HAP-1 (cell line): Measurements from ENCODE around the gene CELSR3.

Experiments used
- DNase-seq, 2 experiments: peaks; one replicate each; pipeline ENCODE4 v3.0.0-alpha.2; 2016 to 2020; ENCODE audit warnings: low spot score in 2 of 2
- H3K27me3 ChIP-seq: fragments of 250-450 bp; sonication (Bioruptor Pico); 2 replicates; pipeline ENCODE4 v1.5.1; 2020; ENCODE audit warnings: low read depth, mild to moderate bottlenecking, moderate library complexity
- H3K36me3 ChIP-seq: fragments of 250-450 bp; sonication (Bioruptor Pico); replicated peaks from 2 replicates; pipeline ENCODE4 v1.5.1; 2020; ENCODE audit warnings: mild to moderate bottlenecking
- H3K4me1 ChIP-seq: fragments of 250-450 bp; sonication (Bioruptor Pico); 2 replicates; pipeline ENCODE4 v1.5.1; 2020; ENCODE audit warnings: mild to moderate bottlenecking
- H3K4me3 ChIP-seq: fragments of 250-450 bp; sonication (Bioruptor Pico); 2 replicates; pipeline ENCODE4 v1.5.1; 2020; ENCODE audit warnings: mild to moderate bottlenecking, moderate library complexity
- H3K9me3 ChIP-seq: fragments of 250-450 bp; sonication (Bioruptor Pico); 2 replicates; pipeline ENCODE4 v1.5.1; 2020; ENCODE audit warnings: mild to moderate bottlenecking, moderate library complexity
- in situ Hi-C: fragments of 300-500 bp; cut with MboI; formaldehyde crosslinking; loops from 3 replicates; pipeline ENCODE4 v1.14.3; 2020; ENCODE audit warnings: low sequenced_read_pairs, inconsistent platforms, mixed read lengths

Gene CELSR3

DNA sequence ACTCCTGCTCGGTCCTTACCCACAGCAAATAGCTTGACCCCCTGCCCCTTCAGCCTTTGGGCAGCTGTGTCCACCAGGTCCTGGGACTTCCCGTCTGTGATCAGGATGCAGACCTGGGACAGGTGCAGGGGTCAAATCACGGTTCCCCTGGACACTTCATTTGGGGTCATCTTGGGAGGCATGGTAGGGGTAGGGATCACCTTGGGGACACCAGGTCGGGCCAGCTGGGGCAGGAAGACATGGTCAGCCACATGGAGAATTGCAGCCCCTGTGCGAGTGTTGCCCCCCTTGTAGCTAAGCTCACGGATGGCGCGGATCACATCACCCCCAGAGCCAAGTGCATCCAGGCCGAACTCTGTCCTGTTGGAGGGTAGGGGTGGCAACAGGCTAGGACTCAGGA, 69.3 kb downstream of the CELSR3 start:
- Histone ChIP-seq H3K4me3 (no peak overlapping the region), H3K4me1 (no peaks in the 10 kb centered on the region)

DNA sequence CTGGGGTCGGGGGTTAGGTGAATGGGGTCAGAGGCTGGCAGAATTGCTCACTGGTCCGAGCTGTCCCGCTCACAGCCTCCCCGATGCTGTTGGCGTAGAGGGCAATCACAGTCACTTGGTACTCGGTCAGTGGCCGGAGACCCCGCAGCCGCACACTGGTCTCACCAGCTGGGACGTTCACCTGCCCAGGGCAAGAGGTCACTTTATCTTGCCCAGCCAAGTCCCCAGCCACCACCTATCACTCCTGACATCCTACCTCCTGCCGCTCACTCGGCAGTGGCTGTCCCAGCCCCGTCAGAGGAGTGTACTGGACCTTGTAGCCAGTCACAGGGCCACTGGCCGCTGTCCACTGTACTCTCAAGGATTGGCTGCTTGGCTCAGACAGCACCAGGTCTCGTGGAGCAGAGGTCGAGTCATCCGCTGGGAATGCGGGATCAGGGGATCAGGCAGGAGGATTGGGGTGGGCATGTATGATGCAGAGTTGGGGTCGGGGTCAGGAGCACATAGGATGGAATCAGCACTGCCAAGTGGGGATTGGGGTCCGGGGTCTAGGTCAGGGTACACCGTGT, 70.1 kb downstream of the CELSR3 start:
- Histone ChIP-seq H3K4me3 (no peak overlapping the region), H3K27me3 (peaks cover 34% of the 10 kb centered on the region), H3K36me3 (peaks cover under 1% of the 10 kb centered on the region; the same call in 1 of the 2 replicates), H3K9me3 (no peaks in the 10 kb centered on the region), H3K4me1 (no peaks in the 10 kb centered on the region)
- no peak for DNase-seq
- in situ Hi-C loops: no loop called here

More for the DNA sequence above, 69.3 kb downstream of the CELSR3 start:
- Histone ChIP-seq H3K36me3 (peaks cover 8% of the 10 kb centered on the region), H3K27me3 (peaks cover 34% of the 10 kb centered on the region), H3K9me3 (no peaks in the 10 kb centered on the region)
- DNase-seq: no peak
- in situ Hi-C loops: no loop called here

DNA sequence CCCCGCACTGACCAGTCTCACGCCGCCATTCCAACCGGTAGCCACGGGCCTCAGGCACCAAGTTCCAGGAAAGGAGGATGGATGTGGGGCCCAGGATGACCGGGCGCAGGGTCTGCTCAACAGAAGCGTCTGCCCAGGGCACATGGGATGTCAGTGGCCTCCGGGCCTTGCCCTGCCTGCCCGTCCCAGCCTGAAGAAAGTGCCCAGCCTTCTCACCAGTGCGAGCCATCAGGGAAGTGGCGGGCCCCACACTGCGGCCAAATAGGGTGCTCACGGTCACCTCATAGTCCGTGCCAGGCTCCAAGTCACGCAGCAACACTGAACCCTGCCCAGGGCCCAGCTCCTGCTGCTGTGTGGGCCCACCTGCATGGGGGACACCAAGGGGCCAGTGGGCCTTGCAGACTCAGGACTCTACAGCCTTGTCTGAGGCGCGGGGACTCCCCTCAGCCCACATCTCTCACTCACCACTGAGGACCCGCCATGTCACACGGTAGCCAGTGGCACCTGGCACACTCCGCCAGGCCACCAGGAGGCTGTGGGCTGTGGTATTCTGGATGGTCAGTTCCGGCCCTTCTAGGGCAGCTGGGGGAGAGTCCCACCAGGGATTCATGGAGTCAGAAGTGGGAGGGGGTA, 70.7 kb downstream of the CELSR3 start:
- Histone ChIP-seq H3K36me3 (no peaks in the 10 kb centered on the region), H3K9me3 (no peaks in the 10 kb centered on the region), H3K27me3 (peaks cover 34% of the 10 kb centered on the region), H3K4me1 (no peaks in the 10 kb centered on the region), H3K4me3 (no peak overlapping the region)
- in situ Hi-C loops: no loop called here
- DNase-seq: no peak

DNA sequence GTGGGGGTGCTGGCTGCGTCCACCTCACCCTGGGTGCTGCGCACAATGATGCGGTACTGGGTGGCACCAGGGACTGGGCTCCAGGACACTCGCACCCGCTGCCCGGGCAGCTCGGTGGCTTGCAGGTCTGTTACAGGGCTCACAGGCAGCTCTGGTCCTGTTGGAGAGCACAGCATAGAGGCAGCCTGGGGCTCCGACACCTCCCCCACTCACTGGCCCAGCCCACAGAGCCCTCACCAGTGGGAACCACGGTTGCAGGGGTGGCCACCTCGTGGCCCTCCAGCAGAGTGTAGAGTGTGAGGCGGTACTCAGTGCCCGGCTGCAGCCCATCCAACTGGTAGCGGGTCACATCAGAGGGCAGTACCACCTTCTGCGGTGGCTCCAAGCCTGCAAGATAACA, 71.2 kb downstream of the CELSR3 start:
- no peak for DNase-seq
- Histone ChIP-seq H3K27me3 (peaks cover 34% of the 10 kb centered on the region), H3K4me1 (no peaks in the 10 kb centered on the region), H3K4me3 (no peak overlapping the region), H3K36me3 (no peaks in the 10 kb centered on the region), H3K9me3 (no peaks in the 10 kb centered on the region)
- in situ Hi-C loops: no loop called here

DNA sequence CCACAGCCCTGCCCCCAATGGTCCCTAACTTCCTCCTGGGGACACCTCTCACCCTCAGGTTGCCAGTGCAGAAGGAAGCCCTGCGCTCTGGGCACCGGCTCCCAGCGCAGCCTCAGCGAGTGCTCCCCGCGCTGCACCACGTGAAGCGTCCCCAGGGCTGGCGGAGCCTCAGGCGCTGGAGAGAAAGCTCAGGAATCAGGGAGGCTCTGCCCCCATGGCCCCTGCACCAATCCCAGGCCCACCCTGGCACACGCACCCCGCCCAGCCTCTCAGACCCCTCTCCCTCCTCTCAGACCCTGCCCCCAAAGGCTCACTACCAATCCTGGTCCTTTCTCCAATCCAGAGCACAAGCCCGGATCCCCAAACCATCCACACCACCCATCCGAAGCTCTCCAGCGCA, 74.5 kb downstream of the CELSR3 start:
- Histone ChIP-seq H3K4me1 (no peaks in the 10 kb centered on the region), H3K4me3 (no peak overlapping the region), H3K9me3 (no peaks in the 10 kb centered on the region), H3K36me3 (no peaks in the 10 kb centered on the region), H3K27me3 (peaks cover 13% of the 10 kb centered on the region)
- DNase-seq: no peak
- in situ Hi-C loops: no loop called here

DNA sequence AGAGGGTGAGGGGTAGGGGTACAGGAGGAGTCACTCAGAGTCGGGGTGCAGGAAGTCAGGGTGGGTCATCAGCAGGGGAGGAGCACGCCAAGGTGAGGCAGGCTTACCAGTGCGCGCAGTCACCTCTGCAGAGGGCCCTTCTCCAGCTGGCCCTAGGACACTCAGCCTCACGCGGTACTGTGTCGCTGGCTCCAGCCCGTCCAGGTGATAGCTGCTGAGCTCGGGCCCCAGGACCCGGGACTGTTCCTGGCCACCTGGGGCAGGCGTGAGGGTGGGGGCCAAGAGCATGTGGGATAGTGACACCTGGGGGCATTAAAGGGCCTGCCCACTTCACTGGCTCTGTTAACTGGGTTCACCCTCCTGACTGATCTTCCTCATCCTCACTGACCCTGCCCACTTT, 75.0 kb downstream of the CELSR3 start:
- in situ Hi-C loops: no loop called here
- Histone ChIP-seq H3K4me3 (no peak overlapping the region), H3K36me3 (no peaks in the 10 kb centered on the region), H3K4me1 (no peaks in the 10 kb centered on the region), H3K9me3 (no peaks in the 10 kb centered on the region), H3K27me3 (peaks cover 9% of the 10 kb centered on the region)
- DNase-seq: no peak
